GM12878 (cell line): ENCODE measurements around the gene GIMAP1. TPM values are rescaled to one million over a fixed set of nuclear protein-coding genes. Genes with fewer than 3 reads are reported as not detected.

Source experiments
- BCL3 ChIP-seq: IDR thresholded peaks from 2 replicates; pipeline ENCODE4 v1.6.1; 2011; ENCODE audit warnings: borderline replicate concordance, low read depth, mild to moderate bottlenecking, moderate library complexity, low read length; ENCODE audit not compliant: insufficient read depth, poor library complexity, severe bottlenecking
- CBFB ChIP-seq: IDR thresholded peaks from 2 replicates; pipeline ENCODE4 v1.6.1; 2016; ENCODE audit warnings: antibody characterized with exemption, low read depth
- CBX5 ChIP-seq: sonication (generic); IDR thresholded peaks from 2 replicates; pipeline ENCODE4 v1.6.1; 2016; ENCODE audit warnings: low read depth, moderate library complexity, mild to moderate bottlenecking, inconsistent platforms
- CEBPB ChIP-seq, 2 experiments: fragments of 150-350 bp in 1 of 2; IDR thresholded peaks; 2 replicates each; pipeline ENCODE4 v1.6.1; 2012 to 2014; ENCODE audit warnings: low read depth in 2 of 2, low read length in 2 of 2, borderline replicate concordance in 1 of 2, inconsistent platforms in 1 of 2
- CTCF ChIP-seq, 3 experiments: IDR thresholded peaks in 2 of 3; conservative IDR thresholded peaks in 1 of 3; 2 replicates each; pipeline ENCODE4 v1.5.1; 2011; ENCODE audit warnings: low read depth in 3 of 3, low read length in 3 of 3, mild to moderate bottlenecking in 3 of 3, control low read depth in 2 of 3, moderate library complexity in 2 of 3, inconsistent platforms in 1 of 3, mixed read lengths in 1 of 3; ENCODE audit not compliant: control insufficient read depth in 2 of 3, insufficient read depth in 1 of 3; ENCODE audit errors: extremely low read depth in 1 of 3
- ESRRA ChIP-seq: IDR thresholded peaks from 2 replicates; pipeline ENCODE4 v1.6.1; 2012; ENCODE audit warnings: mild to moderate bottlenecking, low read length, improper control_type of control experiment
- FOS ChIP-seq: IDR thresholded peaks from 3 replicates; pipeline ENCODE4 v1.6.1; 2011; ENCODE audit warnings: borderline replicate concordance; ENCODE audit not compliant: insufficient read length; ENCODE audit errors: extremely low read depth
- HSF1 ChIP-seq: fragments of 150-350 bp; IDR thresholded peaks from 2 replicates; pipeline ENCODE4 v1.6.1; 2014; ENCODE audit warnings: mild to moderate bottlenecking, low read depth, low read length
- JUND ChIP-seq: IDR thresholded peaks from 2 replicates; pipeline ENCODE4 v1.6.1; 2012; ENCODE audit warnings: low read depth, mild to moderate bottlenecking, low read length, improper control_type of control experiment, moderate library complexity
- KLF5 ChIP-seq: fragments of 450-650 bp; IDR thresholded peaks from 2 replicates; pipeline ENCODE4 v1.6.1; 2014; ENCODE audit warnings: mild to moderate bottlenecking; ENCODE audit not compliant: partially characterized antibody
- MXI1 ChIP-seq: fragments of 150-350 bp; IDR thresholded peaks from 2 replicates; pipeline ENCODE4 v1.6.1; 2011; ENCODE audit warnings: low read depth, mild to moderate bottlenecking, inconsistent platforms, low read length, improper control_type of control experiment
- NFXL1 ChIP-seq: fragments of 450-650 bp; IDR thresholded peaks from 2 replicates; pipeline ENCODE4 v1.6.1; 2017; ENCODE audit warnings: antibody characterized with exemption, mild to moderate bottlenecking, borderline replicate concordance
- PKNOX1 ChIP-seq: fragments of 450-650 bp; IDR thresholded peaks from 2 replicates; pipeline ENCODE4 v1.6.1; 2016; ENCODE audit warnings: mild to moderate bottlenecking
- PML ChIP-seq: IDR thresholded peaks from 2 replicates; pipeline ENCODE4 v1.6.1; 2012; ENCODE audit warnings: low read length, inconsistent platforms
- POLR2AphosphoS2 ChIP-seq: IDR thresholded peaks from 2 replicates; pipeline ENCODE4 v1.6.1; 2011; ENCODE audit warnings: low read depth, mild to moderate bottlenecking, low read length, improper control_type of control experiment, moderate library complexity
- SMAD1 ChIP-seq: fragments of 450-650 bp; IDR thresholded peaks from 2 replicates; pipeline ENCODE4 v1.6.1; 2018; ENCODE audit warnings: mild to moderate bottlenecking, low read depth; ENCODE audit not compliant: partially characterized antibody
- SREBF2 ChIP-seq: IDR thresholded peaks from 2 replicates; pipeline ENCODE4 v1.6.1; 2012; ENCODE audit warnings: mild to moderate bottlenecking, low read length
- SUPT20H ChIP-seq: IDR thresholded peaks from 2 replicates; pipeline ENCODE4 v1.6.1; 2011; ENCODE audit warnings: low read depth, mild to moderate bottlenecking, low read length, moderate library complexity, borderline replicate concordance; ENCODE audit not compliant: control insufficient read depth
- SUZ12 ChIP-seq: fragments of 200-600 bp; sonication (generic); IDR thresholded peaks from one replicate; pipeline ENCODE4 v1.6.1; 2018; ENCODE audit warnings: antibody characterized with exemption, mild to moderate bottlenecking; ENCODE audit not compliant: unreplicated experiment
- TCF12 ChIP-seq: IDR thresholded peaks from 2 replicates; pipeline ENCODE4 v1.6.1; 2011; ENCODE audit warnings: low read depth, mild to moderate bottlenecking, low read length
- YY1 ChIP-seq: IDR thresholded peaks from 2 replicates; pipeline ENCODE4 v1.6.1; 2011; ENCODE audit warnings: low read depth, mild to moderate bottlenecking, low read length
- polyA plus RNA-seq, 11 experiments: library from polyadenylated mRNA; depleted of rRNA in 4 of 11; unstranded in 6 of 11; stranded (reverse) in 5 of 11; fragments of >200 nt; fragmentation: Nextera tagmentation in 4 of 11; fragmentation: Illumina TruSeq in 1 of 11; extraction: Ambion mirVana in 4 of 11; extraction: Trizol in 1 of 11; gene quantifications; 1 replicate in 1 of 11; 2 replicates in 10 of 11; pipeline versions ENCODE4 v1.2.1 to v1.2.3, GENCODE V29; 2011 to 2016; ENCODE audit warnings: inconsistent platforms in 2 of 11, missing spikeins in 2 of 11, low read depth in 1 of 11
- total RNA-seq, 4 experiments: library from RNA; depleted of rRNA in 3 of 4; stranded (reverse); fragments of >200 nt in 3 of 4; fragmentation: Illumina TruSeq in 1 of 4; extraction: Trizol in 1 of 4; gene quantifications; 2 replicates each; pipeline versions ENCODE4 v1.2.1 to v1.2.3, GENCODE V29; 2013 to 2021

The GIMAP1 gene
- total and polyA plus RNA-seq, 10 of the 15 experiments (the other 5 are each of a cell fraction or from before 2014, with no cell fraction given) = 0.16 to 1.9 (median 1.1) TPM

- TF ChIP-seq MXI1 = no peak
- TF ChIP-seq SUPT20H = no peak
- no peak for TF ChIP-seq PML
- no peak for TF ChIP-seq JUND
- no peak for TF ChIP-seq SREBF2
- TF ChIP-seq POLR2AphosphoS2 = no peak
- TF ChIP-seq KLF5 = no peak
- TF ChIP-seq PKNOX1 = no peak
- TF ChIP-seq FOS = no peak
- TF ChIP-seq CBX5 = no peak
- TF ChIP-seq NFXL1 = no peak
- no peak for TF ChIP-seq HSF1
- no peak for TF ChIP-seq SMAD1
- no peak for TF ChIP-seq SUZ12
- no peak for TF ChIP-seq ESRRA
- no peak for TF ChIP-seq YY1
- TF ChIP-seq CBFB = no peak
- TF ChIP-seq CTCF (IDR thresholded peaks at IDR 0.05 in 2 of 3, conservative IDR thresholded peaks at IDR 0.05 in 1 of 3; ENCODE audit: control insufficient read depth in 2 of 3, extremely low read depth in 1 of 3, insufficient read depth in 1 of 3, low read depth in 3 of 3, low read length in 3 of 3) = peak; percentile 45 to 56 (median 52); a peak in 5 of 6 replicates
- no peak for TF ChIP-seq BCL3
- no peak for TF ChIP-seq TCF12
- TF ChIP-seq CEBPB (IDR thresholded peaks at IDR 0.05; ENCODE audit: borderline replicate concordance in 1 of 2, low read depth in 2 of 2, low read length in 2 of 2) = peak in 1 of 2 experiments; percentile 68; a peak in 1 of 4 replicates
These were observed 37.6 kb downstream of the GIMAP1 start (continued) for GRCh38 chr7:150753826-150754603.
